8988T (cell line): Measurements from ENCODE around the gene CMTM8.
"Not testable (repeated sequence)": the region's sequence is repeated elsewhere in the genome, so short reads cannot be mapped to it uniquely, and the experiment has no call there.

Experiments used
- DNase-seq: peaks from one replicate; pipeline ENCODE4 v3.0.0; 2011

Gene CMTM8

GRCh38 chr3:32238453-32239306 is at the start of gene CMTM8:
CMTM8 (plus strand) TSS chr3:32238680; CDS start chr3:32238973, 293 bp downstream.
- peak; percentile 85 for DNase-seq

GRCh38 chr3:32189693-32190092 is 48.8 kb upstream of the CMTM8 start:
- no peak for DNase-seq

GRCh38 chr3:32190556-32190955 is 47.9 kb upstream of the CMTM8 start:
- DNase-seq: not testable (repeated sequence)

GRCh38 chr3:32193101-32193500 is 45.4 kb upstream of the CMTM8 start:
- no peak for DNase-seq

- DNase-seq: no peak
Observed at GRCh38 chr3:32194653-32195052, 43.8 kb upstream of the CMTM8 start.

- no peak for DNase-seq
Observed at GRCh38 chr3:32195995-32196540, 42.4 kb upstream of the CMTM8 start.

- no peak for DNase-seq
Observed at GRCh38 chr3:32197991-32198390, 40.5 kb upstream of the CMTM8 start.

- no peak for DNase-seq
Observed at GRCh38 chr3:32198714-32199113, 39.8 kb upstream of the CMTM8 start.

- no peak for DNase-seq
Observed at GRCh38 chr3:32200490-32200889, 38.0 kb upstream of the CMTM8 start.

- DNase-seq: no peak
Observed at GRCh38 chr3:32200992-32201758, 37.3 kb upstream of the CMTM8 start.

GRCh38 chr3:32202496-32202895 is 36.0 kb upstream of the CMTM8 start:
- DNase-seq: no peak

- DNase-seq: no peak
Observed at GRCh38 chr3:32203854-32204253, 34.6 kb upstream of the CMTM8 start.

- no peak for DNase-seq
Observed at GRCh38 chr3:32208447-32208846, 30.0 kb upstream of the CMTM8 start.

- no peak for DNase-seq
Observed at GRCh38 chr3:32215185-32215584, 23.3 kb upstream of the CMTM8 start.

- no peak for DNase-seq
Observed at GRCh38 chr3:32216172-32216783, 22.2 kb upstream of the CMTM8 start.

- no peak for DNase-seq
Observed at GRCh38 chr3:32217339-32217738, 21.1 kb upstream of the CMTM8 start.

- no peak for DNase-seq
Observed at GRCh38 chr3:32219537-32219936, 18.9 kb upstream of the CMTM8 start.

GRCh38 chr3:32220006-32220405 is 18.5 kb upstream of the CMTM8 start:
- DNase-seq: no peak

GRCh38 chr3:32222950-32223349 is 15.5 kb upstream of the CMTM8 start:
- DNase-seq: no peak

- no peak for DNase-seq
Observed at GRCh38 chr3:32224016-32224516, 14.4 kb upstream of the CMTM8 start.

- no peak for DNase-seq
Observed at GRCh38 chr3:32226875-32227500, 11.5 kb upstream of the CMTM8 start.

GRCh38 chr3:32228743-32229142 is 9.7 kb upstream of the CMTM8 start:
- not testable (repeated sequence) for DNase-seq

- DNase-seq: no peak
Observed at GRCh38 chr3:32229565-32229964, 8.9 kb upstream of the CMTM8 start.
